ENCODE measurements around the gene SLC6A17.

The SLC6A17 gene

GRCh38 chr1:110201157-110201825 is 51.0 kb downstream of the SLC6A17 start:
- ATAC-seq, result no peak

GRCh38 chr1:110203021-110203661 is 52.8 kb downstream of the SLC6A17 start:
- TF ChIP-seq CREB5 (CRISPR knock-in tag; IDR thresholded peaks at IDR 0.05; ENCODE audit: low read depth), result no peak
- no peak for TF ChIP-seq ZNF565 (CRISPR knock-in tag; conservative IDR thresholded peaks at IDR 0.05; ENCODE audit: low read depth)
- no peak for TF ChIP-seq ZNF70 (CRISPR knock-in tag; IDR thresholded peaks at IDR 0.05)
- no peak for TF ChIP-seq POU6F1 (CRISPR knock-in tag; IDR thresholded peaks at IDR 0.05; ENCODE audit: borderline replicate concordance, low read depth)
- TF ChIP-seq OSR1 (CRISPR knock-in tag; IDR thresholded peaks at IDR 0.05), result no peak
- no peak for TF ChIP-seq CSDC2 (CRISPR knock-in tag; IDR thresholded peaks at IDR 0.05)
- TF ChIP-seq TCF4 (CRISPR knock-in tag; IDR thresholded peaks at IDR 0.05; ENCODE audit: borderline replicate concordance), result no peak
- TF ChIP-seq ISL1 (CRISPR knock-in tag; IDR thresholded peaks at IDR 0.05), result no peak
- ATAC-seq, result peak; percentile 77

More at GRCh38 chr1:110201157-110201825, 51.0 kb downstream of the SLC6A17 start:
- no peak for TF ChIP-seq RARB (CRISPR knock-in tag; IDR thresholded peaks at IDR 0.05)
- no peak for TF ChIP-seq ISL1 (CRISPR knock-in tag; IDR thresholded peaks at IDR 0.05)
- TF ChIP-seq CSDC2 (CRISPR knock-in tag; IDR thresholded peaks at IDR 0.05), result no peak
- TF ChIP-seq PPARA (CRISPR knock-in tag; IDR thresholded peaks at IDR 0.05; ENCODE audit: borderline replicate concordance), result no peak
- no peak for TF ChIP-seq TCF4 (CRISPR knock-in tag; IDR thresholded peaks at IDR 0.05; ENCODE audit: borderline replicate concordance)
- TF ChIP-seq POU6F1 (CRISPR knock-in tag; IDR thresholded peaks at IDR 0.05; ENCODE audit: borderline replicate concordance, low read depth), result no peak
- TF ChIP-seq ESRRG (CRISPR knock-in tag; IDR thresholded peaks at IDR 0.05), result no peak
- no peak for TF ChIP-seq OSR1 (CRISPR knock-in tag; IDR thresholded peaks at IDR 0.05)
- TF ChIP-seq ZC3H10 (CRISPR knock-in tag; IDR thresholded peaks at IDR 0.05), result no peak

- no peak for TF ChIP-seq ESRRG (CRISPR knock-in tag; IDR thresholded peaks at IDR 0.05)
- TF ChIP-seq ZFP3 (CRISPR knock-in tag; IDR thresholded peaks at IDR 0.05), result no peak
- no peak for TF ChIP-seq CSDC2 (CRISPR knock-in tag; IDR thresholded peaks at IDR 0.05)
- ATAC-seq, result no peak
Observed at GRCh38 chr1:110205156-110205555, 54.9 kb downstream of the SLC6A17 start.

GRCh38 chr1:110205591-110206155 is 55.4 kb downstream of the SLC6A17 start:
- no peak for ATAC-seq
- no peak for TF ChIP-seq SNAI2 (CRISPR knock-in tag; IDR thresholded peaks at IDR 0.05)
- no peak for TF ChIP-seq ZFP3 (CRISPR knock-in tag; IDR thresholded peaks at IDR 0.05)
- no peak for TF ChIP-seq CREB5 (CRISPR knock-in tag; IDR thresholded peaks at IDR 0.05; ENCODE audit: low read depth)
- TF ChIP-seq ZNF70 (CRISPR knock-in tag; IDR thresholded peaks at IDR 0.05), result no peak
- no peak for TF ChIP-seq TCF4 (CRISPR knock-in tag; IDR thresholded peaks at IDR 0.05; ENCODE audit: borderline replicate concordance)
- no peak for TF ChIP-seq TOX (CRISPR knock-in tag; IDR thresholded peaks at IDR 0.05; ENCODE audit: borderline replicate concordance)

- no peak for ATAC-seq
- TF ChIP-seq CSRNP3 (CRISPR knock-in tag; IDR thresholded peaks at IDR 0.05), result no peak
- TF ChIP-seq SNAI2 (CRISPR knock-in tag; IDR thresholded peaks at IDR 0.05), result no peak
- no peak for TF ChIP-seq CSDC2 (CRISPR knock-in tag; IDR thresholded peaks at IDR 0.05)
- TF ChIP-seq GLIS3 (CRISPR knock-in tag; IDR thresholded peaks at IDR 0.05), result no peak
- no peak for TF ChIP-seq ZNF565 (CRISPR knock-in tag; conservative IDR thresholded peaks at IDR 0.05; ENCODE audit: low read depth)
- no peak for TF ChIP-seq TSHZ2 (CRISPR knock-in tag; IDR thresholded peaks at IDR 0.05)
- TF ChIP-seq BACH2 (CRISPR knock-in tag; IDR thresholded peaks at IDR 0.05; ENCODE audit: borderline replicate concordance), result no peak
- no peak for TF ChIP-seq ESRRG (CRISPR knock-in tag; IDR thresholded peaks at IDR 0.05)
- no peak for TF ChIP-seq ARNTL (CRISPR knock-in tag; IDR thresholded peaks at IDR 0.05; ENCODE audit: borderline replicate concordance, low read depth)
- TF ChIP-seq ZC3H10 (CRISPR knock-in tag; IDR thresholded peaks at IDR 0.05), result no peak
- no peak for TF ChIP-seq OSR1 (CRISPR knock-in tag; IDR thresholded peaks at IDR 0.05)
- TF ChIP-seq ZFP3 (CRISPR knock-in tag; IDR thresholded peaks at IDR 0.05), result no peak
Observed at GRCh38 chr1:110206261-110206920, 56.1 kb downstream of the SLC6A17 start.
